GM12872 (cell line): ENCODE results near the gene TMEM208.

Experiments
- TF ChIP-seq, protein P1 (sequence below): IDR thresholded peaks from 3 replicates; pipeline ENCODE4 v1.5.1; 2011; ENCODE audit warnings: low read depth, mild to moderate bottlenecking, low read length, moderate library complexity; ENCODE audit not compliant: insufficient read depth

The TMEM208 gene

DNA sequence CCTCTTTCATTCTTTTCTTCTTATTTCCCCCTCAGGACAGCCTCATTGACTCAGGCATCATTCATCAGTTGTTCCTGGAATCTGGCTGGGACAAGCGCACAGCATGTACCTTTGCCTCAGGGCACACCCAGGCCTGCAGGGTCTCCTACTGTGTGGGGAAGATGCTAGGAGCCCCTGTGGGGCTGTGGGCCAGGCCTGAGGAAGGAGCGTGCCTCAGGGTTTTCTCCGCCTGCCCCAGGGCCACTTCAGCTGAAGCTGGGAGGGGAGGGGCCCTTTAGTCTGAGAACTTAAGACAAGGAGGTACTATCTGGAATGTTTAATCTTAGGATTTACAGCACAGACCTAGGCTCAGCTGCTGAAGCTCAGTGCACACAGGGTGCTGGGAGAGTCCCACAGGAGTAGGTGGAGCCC, 20.1 kb upstream of the TMEM208 start:
- TF ChIP-seq, protein P1, sequence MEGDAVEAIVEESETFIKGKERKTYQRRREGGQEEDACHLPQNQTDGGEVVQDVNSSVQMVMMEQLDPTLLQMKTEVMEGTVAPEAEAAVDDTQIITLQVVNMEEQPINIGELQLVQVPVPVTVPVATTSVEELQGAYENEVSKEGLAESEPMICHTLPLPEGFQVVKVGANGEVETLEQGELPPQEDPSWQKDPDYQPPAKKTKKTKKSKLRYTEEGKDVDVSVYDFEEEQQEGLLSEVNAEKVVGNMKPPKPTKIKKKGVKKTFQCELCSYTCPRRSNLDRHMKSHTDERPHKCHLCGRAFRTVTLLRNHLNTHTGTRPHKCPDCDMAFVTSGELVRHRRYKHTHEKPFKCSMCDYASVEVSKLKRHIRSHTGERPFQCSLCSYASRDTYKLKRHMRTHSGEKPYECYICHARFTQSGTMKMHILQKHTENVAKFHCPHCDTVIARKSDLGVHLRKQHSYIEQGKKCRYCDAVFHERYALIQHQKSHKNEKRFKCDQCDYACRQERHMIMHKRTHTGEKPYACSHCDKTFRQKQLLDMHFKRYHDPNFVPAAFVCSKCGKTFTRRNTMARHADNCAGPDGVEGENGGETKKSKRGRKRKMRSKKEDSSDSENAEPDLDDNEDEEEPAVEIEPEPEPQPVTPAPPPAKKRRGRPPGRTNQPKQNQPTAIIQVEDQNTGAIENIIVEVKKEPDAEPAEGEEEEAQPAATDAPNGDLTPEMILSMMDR = no peak

DNA sequence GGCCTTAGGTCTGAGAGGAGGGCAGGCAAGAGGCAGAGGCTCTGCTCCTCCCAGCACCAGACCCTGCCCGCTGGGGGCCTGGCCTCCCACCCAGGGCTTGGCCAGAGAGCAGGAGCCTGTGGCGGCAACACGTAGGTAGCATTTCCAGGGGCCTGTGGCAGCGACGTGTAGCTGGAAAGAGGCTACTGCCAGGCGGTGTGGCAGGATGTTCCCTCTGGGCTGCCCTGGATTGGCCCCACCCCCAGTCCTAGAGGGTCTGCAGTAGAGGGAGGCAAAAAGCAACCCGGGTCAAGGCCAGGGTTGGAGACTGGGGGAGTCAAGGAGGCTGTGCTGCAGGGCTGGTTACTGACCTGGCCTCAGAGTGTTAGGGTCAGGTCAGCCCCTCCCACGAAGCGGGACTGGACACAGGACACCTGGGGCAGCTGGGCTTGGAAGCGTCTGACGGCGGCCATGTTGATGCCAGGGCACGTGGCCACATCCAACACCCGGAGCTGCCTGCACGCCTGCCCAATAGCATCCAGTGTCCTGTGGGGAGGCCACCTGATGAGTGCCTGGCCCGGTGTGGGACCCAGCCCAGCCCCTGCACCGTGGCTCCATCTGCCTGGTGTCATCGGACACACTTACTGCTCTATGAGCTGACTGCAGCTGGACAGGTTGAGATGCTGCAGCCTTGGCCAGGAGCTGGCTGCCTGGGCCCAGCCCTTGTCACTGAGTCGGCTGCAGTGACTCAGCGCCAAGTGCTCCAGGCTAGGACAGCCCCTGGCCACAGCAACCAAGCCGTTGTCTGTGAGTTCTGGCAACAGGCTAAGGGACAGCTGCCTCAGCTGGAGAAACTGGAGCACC, 19.5 kb upstream of the TMEM208 start:
- TF ChIP-seq, protein P1 = no peak

DNA sequence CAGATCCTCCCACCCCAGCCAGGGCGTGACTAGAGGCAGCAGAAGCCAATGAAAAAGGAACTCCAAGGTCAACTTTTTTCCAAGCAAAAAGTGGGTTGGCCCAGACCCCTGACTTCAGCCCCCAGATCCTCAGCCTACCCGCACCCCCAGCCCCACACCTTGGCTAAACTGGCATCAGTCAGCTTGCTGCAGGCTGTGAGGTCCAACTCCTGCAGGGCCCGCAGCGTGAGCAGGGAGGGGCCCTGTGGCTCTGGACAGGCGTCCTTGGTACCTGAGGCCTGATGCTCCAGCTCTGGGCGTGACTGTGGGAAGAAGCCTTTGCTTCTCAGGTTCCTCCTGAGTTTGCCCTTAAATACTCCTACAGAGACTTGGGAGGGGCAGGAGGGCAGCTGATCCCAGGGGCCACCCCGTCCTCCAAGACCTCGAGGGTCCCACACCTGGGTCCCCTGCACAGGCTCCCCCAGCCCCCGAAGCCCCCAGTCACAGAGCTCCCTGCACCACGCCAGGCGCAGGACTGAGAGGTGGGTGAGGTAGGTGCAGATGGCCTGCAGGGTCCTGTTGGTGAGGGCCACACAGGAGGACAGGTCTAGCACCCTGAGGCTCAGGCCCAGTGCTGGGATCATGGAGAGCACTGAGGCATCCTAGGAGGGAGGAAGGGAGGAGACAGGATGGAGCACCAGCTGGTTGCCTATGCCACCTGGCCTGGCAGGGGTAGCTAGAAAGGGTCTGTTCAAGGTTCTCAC, 18.6 kb upstream of the TMEM208 start:
- TF ChIP-seq, protein P1 = no peak

DNA sequence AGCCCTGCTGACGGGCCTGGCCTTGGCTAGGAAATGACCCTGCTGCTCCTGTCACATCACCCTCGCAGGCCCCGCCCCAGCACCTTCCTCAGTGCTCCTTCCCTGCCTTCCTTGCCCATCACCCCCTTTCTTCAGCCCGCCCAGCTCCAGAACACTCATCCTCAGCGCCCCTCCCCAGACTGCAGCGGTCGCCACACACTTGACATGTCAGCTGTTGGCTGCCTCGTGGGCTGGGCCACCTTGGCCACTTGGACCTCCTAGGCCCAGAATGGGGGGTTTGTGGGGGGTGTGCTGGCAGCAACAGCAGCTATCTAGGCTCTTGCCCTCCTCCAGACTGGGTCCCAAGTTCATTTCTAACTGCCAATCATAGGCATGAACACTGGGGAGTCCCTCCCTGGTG, 17.4 kb upstream of the TMEM208 start:
- TF ChIP-seq, protein P1 = no peak

DNA sequence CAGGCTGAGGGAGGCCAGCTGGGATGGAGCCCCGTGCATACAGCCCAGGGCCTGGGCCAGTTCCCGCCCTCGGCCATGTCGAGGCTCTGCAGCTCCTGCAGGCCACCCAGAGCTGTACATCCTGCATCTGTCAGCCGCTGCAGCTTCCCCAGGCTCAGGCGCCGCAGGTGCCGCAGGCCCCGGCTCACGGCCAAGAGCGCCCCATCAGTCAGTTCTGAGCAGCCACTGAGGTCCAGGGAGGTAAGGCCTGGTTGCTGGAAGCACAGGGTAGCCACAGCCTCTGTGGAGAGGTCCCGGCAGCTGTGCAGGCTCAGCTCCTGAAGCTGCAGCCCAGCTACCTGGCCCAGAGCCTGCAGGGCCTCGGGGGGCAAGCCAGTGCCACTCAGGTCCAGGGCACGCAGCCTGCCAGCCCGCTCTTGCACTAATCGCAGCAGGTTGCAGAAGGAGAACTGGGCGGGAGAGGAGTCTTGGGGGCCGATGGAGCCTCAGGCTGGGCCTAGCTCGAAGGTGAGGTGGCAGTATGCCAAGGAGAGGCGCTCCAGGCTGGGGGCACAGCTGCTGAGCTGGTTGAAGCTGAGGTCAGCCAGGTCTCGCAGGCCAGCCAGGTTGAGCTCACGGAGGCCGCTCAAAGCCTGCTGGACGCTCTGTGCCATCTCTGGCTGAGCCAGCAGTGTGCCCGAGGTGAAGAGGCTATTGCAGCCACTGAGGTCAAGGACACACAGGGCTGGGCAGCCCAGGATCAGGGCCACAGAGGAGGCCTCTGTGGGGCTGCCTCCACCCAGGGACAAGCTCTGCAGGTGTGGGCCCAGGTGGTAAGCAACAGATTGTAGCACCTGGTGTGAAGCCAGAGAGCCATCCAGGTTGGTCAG, 16.6 kb upstream of the TMEM208 start:
- TF ChIP-seq, protein P1 = no peak

DNA sequence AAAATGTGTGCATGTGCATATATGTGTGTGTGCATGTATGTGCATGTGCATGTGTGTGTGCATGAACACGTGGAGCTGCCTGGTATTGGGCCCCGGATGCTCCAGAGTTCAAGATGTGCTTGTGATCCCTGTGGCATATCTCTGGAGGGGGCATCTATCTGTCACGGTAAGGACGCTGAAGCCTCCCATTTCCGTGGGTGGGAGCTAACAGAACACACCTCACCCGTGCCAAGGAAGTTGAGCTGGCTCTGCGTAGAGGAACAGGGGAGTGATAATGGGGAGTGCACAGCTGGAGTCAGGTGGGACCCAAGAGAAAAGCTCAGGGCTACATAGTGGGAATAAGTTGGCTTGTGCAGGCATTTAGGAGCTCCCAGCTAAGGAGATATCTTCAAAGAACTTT, 15.3 kb upstream of the TMEM208 start:
- TF ChIP-seq, protein P1 = no peak

DNA sequence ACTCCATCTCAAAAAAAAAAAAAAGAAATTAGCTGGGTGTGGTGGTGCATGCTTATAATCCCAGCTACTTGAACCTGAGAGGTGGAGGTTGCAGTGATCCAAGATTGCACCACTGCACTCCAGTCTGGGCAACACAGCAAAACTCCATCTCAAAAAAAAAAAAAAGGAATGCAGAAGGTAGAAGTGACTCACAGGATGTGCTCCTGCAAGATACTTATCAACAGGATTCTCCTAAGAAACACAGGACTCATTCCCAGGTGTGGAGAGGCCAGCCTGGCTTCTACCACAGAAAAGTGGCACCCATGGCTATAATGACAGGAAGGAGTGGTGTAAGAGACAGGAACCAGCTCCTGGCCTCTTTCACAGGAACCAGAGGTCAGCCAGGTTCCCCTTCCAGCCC, 14.2 kb upstream of the TMEM208 start:
- TF ChIP-seq, protein P1 = no peak
